ENCODE data around the gene BDKRB1. TPM values are rescaled to one million over a fixed set of nuclear protein-coding genes. Genes with fewer than 3 reads are reported as not detected.

The BDKRB1 gene
- total RNA-seq, 1 donor from 2014 or later = not detected

GRCh38 chr14:96257900-96258299, 1.9 kb downstream of the BDKRB1 start:
- ATAC-seq (ENCODE audit: low read depth) (no peak), DNase-seq (no peak)
- Mint-ChIP-seq H3K9me3 (no peaks in the 10 kb centered on the region), H3K4me1 (no peaks in the 10 kb centered on the region), H3K4me3 (no peak overlapping the region), H3K27me3 (peaks cover 14% of the 10 kb centered on the region), H3K36me3 (ENCODE audit: low read depth) (no peaks in the 10 kb centered on the region), H3K27ac (no peak overlapping the region)
- TF ChIP-seq CTCF (IDR thresholded peaks at IDR 0.05) = no peak
- POLR2A ChIA-PET = no interaction called here
- CTCF ChIA-PET = no interaction called here
- intact Hi-C loops (cut with micrococcal nuclease) = no loop called here

DNA sequence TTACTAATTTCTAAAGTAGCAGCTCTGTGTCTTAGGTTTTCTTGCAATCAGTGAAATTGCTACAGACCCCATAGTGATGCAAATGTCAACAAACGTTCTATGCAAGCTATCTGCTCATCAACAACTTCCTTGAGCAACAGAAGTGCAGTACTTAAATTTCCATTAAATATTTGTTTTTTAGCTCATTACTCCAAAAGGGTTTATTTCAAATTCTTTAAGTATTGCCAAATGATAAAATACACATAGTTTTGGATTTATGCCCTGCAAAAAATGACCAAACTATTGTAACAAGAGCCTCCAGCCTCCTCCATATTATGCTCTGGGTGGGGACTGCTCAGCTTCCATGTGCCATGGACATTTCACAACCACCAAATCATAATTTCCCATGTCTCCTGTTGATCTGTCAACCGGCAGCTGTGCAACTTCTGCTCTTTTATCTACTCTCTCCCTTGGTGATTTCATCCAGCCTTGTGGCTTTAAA, 4.4 kb downstream of the BDKRB1 start:
- no peak overlapping the region for H3K27ac Mint-ChIP-seq
- H3K36me3 Mint-ChIP-seq (ENCODE audit: low read depth) = no peaks in the 10 kb centered on the region
- POLR2A ChIA-PET = no interaction called here
- CTCF ChIA-PET = no interaction called here
- no peaks in the 10 kb centered on the region for H3K9me3 Mint-ChIP-seq
- no peak for ATAC-seq (ENCODE audit: low read depth)
- H3K27me3 Mint-ChIP-seq = peaks cover 7% of the 10 kb centered on the region
- TF ChIP-seq CTCF (IDR thresholded peaks at IDR 0.05) = no peak
- no peak for DNase-seq
- H3K4me3 Mint-ChIP-seq = no peak overlapping the region
- intact Hi-C loops (cut with micrococcal nuclease) = no loop called here
- H3K4me1 Mint-ChIP-seq = no peaks in the 10 kb centered on the region

DNA sequence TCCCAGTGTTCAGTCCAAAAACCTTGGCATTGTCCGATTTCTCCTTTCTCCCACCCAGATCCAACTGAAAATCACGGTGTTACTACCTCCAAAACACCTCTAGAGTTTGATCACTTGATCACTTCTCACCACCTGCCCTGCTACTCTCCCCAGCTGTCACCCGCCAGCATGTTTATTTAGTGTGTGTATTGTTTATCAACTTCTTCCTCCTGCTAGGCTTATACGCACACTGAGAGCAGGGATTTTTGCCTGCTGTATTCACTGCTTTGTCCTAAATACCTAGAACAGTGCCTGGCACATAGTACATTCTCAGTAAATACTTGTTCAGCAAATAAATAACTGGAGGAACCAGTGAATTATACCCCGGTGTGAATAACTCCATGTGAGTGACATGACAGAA, 5.0 kb downstream of the BDKRB1 start:
- CTCF ChIA-PET = no interaction called here
- no peak for ATAC-seq (ENCODE audit: low read depth)

GRCh38 chr14:96261772-96262655, 6.0 kb downstream of the BDKRB1 start:
- H3K4me1 Mint-ChIP-seq = no peaks in the 10 kb centered on the region
- peaks cover 10% of the 10 kb centered on the region for H3K27me3 Mint-ChIP-seq
- H3K27ac Mint-ChIP-seq = no peak overlapping the region
- ATAC-seq (ENCODE audit: low read depth) (no peak), DNase-seq (no peak)
- no peak overlapping the region for H3K4me3 Mint-ChIP-seq
- H3K36me3 Mint-ChIP-seq (ENCODE audit: low read depth) = no peaks in the 10 kb centered on the region
- ChIA-PET POLR2A (no interaction called here), CTCF (no interaction called here)
- TF ChIP-seq CTCF (IDR thresholded peaks at IDR 0.05) = no peak
- no peaks in the 10 kb centered on the region for H3K9me3 Mint-ChIP-seq
- intact Hi-C loops (cut with micrococcal nuclease) = no loop called here

More for the DNA sequence above, 5.0 kb downstream of the BDKRB1 start:
- no peaks in the 10 kb centered on the region for H3K4me1 Mint-ChIP-seq
- no peaks in the 10 kb centered on the region for H3K36me3 Mint-ChIP-seq (ENCODE audit: low read depth)
- no peak overlapping the region for H3K4me3 Mint-ChIP-seq
- no peak for TF ChIP-seq CTCF (IDR thresholded peaks at IDR 0.05)
- no peak overlapping the region for H3K27ac Mint-ChIP-seq
- H3K9me3 Mint-ChIP-seq = no peaks in the 10 kb centered on the region
- intact Hi-C loops (cut with micrococcal nuclease) = no loop called here
- peaks cover 11% of the 10 kb centered on the region for H3K27me3 Mint-ChIP-seq
- DNase-seq = no peak
- POLR2A ChIA-PET = no interaction called here

GRCh38 chr14:96263347-96264199, 7.6 kb downstream of the BDKRB1 start:
- Mint-ChIP-seq H3K27ac (no peak overlapping the region), H3K4me3 (no peak overlapping the region), H3K9me3 (no peaks in the 10 kb centered on the region), H3K36me3 (ENCODE audit: low read depth) (no peaks in the 10 kb centered on the region), H3K4me1 (no peaks in the 10 kb centered on the region), H3K27me3 (peaks cover 8% of the 10 kb centered on the region)
- intact Hi-C loops (cut with micrococcal nuclease) = no loop called here
- no peak for TF ChIP-seq CTCF (IDR thresholded peaks at IDR 0.05)
- ChIA-PET CTCF (no interaction called here), POLR2A (no interaction called here)
- no peak for ATAC-seq (ENCODE audit: low read depth)
- DNase-seq = no peak
